SK-N-SH treated with all-trans-retinoic acid at 6 μM for 48 hours (cell line): ENCODE data around the gene TGDS.

Experiments
- ISL1 ChIP-seq: fragments of 250-450 bp; sonication (Bioruptor Pico); IDR thresholded peaks from 2 replicates; pipeline ENCODE4 v2.1.2; 2022; ENCODE audit warnings: mild to moderate bottlenecking, moderate library complexity
- PPARA ChIP-seq: fragments of 250-450 bp; sonication (Bioruptor Pico); IDR thresholded peaks from 2 replicates; pipeline ENCODE4 v1.5.0; 2020; ENCODE audit warnings: mild to moderate bottlenecking, borderline replicate concordance
- ZNF70 ChIP-seq: fragments of 450-650 bp; formaldehyde crosslinking; IDR thresholded peaks from 2 replicates; pipeline ENCODE4 v1.5.0; 2020; ENCODE audit warnings: mild to moderate bottlenecking, moderate library complexity
- ZNF8 ChIP-seq: fragments of 450-650 bp; formaldehyde crosslinking; IDR thresholded peaks from 2 replicates; pipeline ENCODE4 v1.5.0; 2020; ENCODE audit warnings: mild to moderate bottlenecking, moderate library complexity
- TF ChIP-seq, protein P1 (sequence below): fragments of 250-450 bp; sonication (Bioruptor Pico); IDR thresholded peaks from 2 replicates; pipeline ENCODE4 v1.8.0; 2021; ENCODE audit warnings: low read depth, mild to moderate bottlenecking, moderate library complexity, borderline replicate concordance

GRCh38 chr13:94559222-94559795 lies 36.6 kb downstream of the TGDS start:
- TF ChIP-seq ISL1 (CRISPR knock-in tag) = no peak
- no peak for TF ChIP-seq ZNF8
- TF ChIP-seq, protein P1, sequence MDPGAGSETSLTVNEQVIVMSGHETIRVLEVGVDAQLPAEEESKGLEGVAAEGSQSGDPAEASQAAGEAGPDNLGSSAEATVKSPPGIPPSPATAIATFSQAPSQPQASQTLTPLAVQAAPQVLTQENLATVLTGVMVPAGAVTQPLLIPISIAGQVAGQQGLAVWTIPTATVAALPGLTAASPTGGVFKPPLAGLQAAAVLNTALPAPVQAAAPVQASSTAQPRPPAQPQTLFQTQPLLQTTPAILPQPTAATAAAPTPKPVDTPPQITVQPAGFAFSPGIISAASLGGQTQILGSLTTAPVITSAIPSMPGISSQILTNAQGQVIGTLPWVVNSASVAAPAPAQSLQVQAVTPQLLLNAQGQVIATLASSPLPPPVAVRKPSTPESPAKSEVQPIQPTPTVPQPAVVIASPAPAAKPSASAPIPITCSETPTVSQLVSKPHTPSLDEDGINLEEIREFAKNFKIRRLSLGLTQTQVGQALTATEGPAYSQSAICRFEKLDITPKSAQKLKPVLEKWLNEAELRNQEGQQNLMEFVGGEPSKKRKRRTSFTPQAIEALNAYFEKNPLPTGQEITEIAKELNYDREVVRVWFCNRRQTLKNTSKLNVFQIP (CRISPR knock-in tag) = no peak
- no peak for TF ChIP-seq ZNF70
- TF ChIP-seq PPARA (CRISPR knock-in tag) = no peak
